ENCODE measurements around the gene TRIM13. TPM values are rescaled to one million over a fixed set of nuclear protein-coding genes. Genes with fewer than 3 reads are reported as not detected.

The TRIM13 gene
- polyA plus RNA-seq, 3 donors: 5.8 to 14.1 (median 6.1) TPM

DNA sequence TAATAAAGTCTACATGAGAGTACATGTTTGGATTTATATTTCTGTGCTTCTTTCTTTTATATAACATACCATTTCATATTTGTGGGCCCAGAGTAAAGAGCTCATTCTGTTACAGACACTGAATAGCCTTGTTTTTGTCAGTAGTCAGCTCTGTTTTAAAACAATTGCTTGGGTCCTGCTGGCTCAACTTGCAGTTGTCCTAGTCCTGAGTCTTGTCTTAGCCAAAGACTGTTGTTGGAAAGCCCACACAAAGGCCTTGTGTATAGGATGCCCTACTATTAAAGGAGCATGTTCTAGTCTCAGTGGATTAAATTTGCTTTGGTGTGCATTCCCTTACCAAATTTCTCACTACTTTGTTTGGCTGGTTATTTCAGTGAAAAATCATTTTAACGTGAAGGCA is 14.6 kb downstream of the TRIM13 start:
- Histone ChIP-seq H4K20me1 (ENCODE audit: insufficient read depth, low read length) (peaks cover 78% of the 10 kb centered on the region), H3K36me3 (replicated peaks in 1 of 2; ENCODE audit: control insufficient read depth in 1 of 2, insufficient read depth in 2 of 2, low read length in 2 of 2) (peaks cover 35 to 83% of the 10 kb centered on the region in 2 donors), H3K4me1 (ENCODE audit: control insufficient read depth in 1 of 2, insufficient read depth in 2 of 2, low read length in 2 of 2) (no peaks in the 10 kb centered on the region), H3K4me2 (replicated peaks; ENCODE audit: extremely low read depth, low read length, poor library complexity, severe bottlenecking) (no peak overlapping the region), H3K79me2 (ENCODE audit: insufficient read depth, low read length) (peaks cover 73% of the 10 kb centered on the region), H3K4me3 (replicated peaks in 1 of 3; ENCODE audit: low read depth in 2 of 3, low read length in 3 of 3) (no peak overlapping the region), H3K9me3 (replicated peaks in 1 of 2; ENCODE audit: control insufficient read depth in 1 of 2, insufficient read depth in 1 of 2, low read length in 2 of 2) (no peaks in the 10 kb centered on the region), H3K27me3 (ENCODE audit: control insufficient read depth in 2 of 2, insufficient read depth in 2 of 2, low read length in 2 of 2) (no peaks in the 10 kb centered on the region), H3K27ac (ENCODE audit: low read depth in 1 of 2, low read length in 2 of 2) (peak overlapping the region in 1 of 2 donors; percentile 43), H3K9ac (ENCODE audit: insufficient read depth, low read length, poor library complexity, severe bottlenecking) (no peak overlapping the region), H2AFZ (ENCODE audit: insufficient read depth, low read depth, low read length, poor library complexity, severe bottlenecking) (no peak overlapping the region)
- Mint-ChIP-seq H3K27me3 (ENCODE audit: low read depth in 3 of 3) (no peaks in the 10 kb centered on the region), H3K4me3 (no peak overlapping the region), H3K9me3 (peaks cover 0 to 2% (median 0%) of the 10 kb centered on the region in 7 donors), H3K36me3 (peaks cover 48 to 69% of the 10 kb centered on the region in 2 donors), H3K27ac (peak overlapping the region in 1 of 7 donors; percentile 13), H3K4me1 (peaks cover under 1% of the 10 kb centered on the region)
- TF ChIP-seq, protein P1, sequence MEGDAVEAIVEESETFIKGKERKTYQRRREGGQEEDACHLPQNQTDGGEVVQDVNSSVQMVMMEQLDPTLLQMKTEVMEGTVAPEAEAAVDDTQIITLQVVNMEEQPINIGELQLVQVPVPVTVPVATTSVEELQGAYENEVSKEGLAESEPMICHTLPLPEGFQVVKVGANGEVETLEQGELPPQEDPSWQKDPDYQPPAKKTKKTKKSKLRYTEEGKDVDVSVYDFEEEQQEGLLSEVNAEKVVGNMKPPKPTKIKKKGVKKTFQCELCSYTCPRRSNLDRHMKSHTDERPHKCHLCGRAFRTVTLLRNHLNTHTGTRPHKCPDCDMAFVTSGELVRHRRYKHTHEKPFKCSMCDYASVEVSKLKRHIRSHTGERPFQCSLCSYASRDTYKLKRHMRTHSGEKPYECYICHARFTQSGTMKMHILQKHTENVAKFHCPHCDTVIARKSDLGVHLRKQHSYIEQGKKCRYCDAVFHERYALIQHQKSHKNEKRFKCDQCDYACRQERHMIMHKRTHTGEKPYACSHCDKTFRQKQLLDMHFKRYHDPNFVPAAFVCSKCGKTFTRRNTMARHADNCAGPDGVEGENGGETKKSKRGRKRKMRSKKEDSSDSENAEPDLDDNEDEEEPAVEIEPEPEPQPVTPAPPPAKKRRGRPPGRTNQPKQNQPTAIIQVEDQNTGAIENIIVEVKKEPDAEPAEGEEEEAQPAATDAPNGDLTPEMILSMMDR (IDR thresholded peaks at IDR 0.05): no peak
- intact Hi-C loops (cut with micrococcal nuclease): no loop called here
- WGBS (ENCODE audit: insufficient coverage): no CpG with 5 or more reads among the region's 1 CpG
- DNase-seq: no peak

DNA sequence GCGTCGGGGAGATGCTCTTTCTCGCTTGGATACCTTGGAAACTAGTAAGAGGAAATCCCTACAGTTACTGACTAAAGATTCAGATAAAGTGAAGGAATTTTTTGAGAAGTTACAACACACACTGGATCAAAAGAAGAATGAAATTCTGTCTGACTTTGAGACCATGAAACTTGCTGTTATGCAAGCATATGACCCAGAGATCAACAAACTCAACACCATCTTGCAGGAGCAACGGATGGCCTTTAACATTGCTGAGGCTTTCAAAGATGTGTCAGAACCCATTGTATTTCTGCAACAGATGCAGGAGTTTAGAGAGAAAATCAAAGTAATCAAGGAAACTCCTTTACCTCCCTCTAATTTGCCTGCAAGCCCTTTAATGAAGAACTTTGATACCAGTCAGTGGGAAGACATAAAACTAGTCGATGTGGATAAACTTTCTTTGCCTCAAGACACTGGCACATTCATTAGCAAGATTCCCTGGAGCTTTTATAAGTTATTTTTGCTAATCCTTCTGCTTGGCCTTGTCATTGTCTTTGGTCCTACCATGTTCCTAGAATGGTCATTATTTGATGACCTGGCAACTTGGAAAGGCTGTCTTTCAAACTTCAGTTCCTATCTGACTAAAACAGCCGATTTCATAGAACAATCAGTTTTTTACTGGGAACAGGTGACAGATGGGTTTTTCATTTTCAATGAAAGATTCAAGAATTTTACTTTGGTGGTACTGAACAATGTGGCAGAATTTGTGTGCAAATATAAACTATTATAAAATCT is 15.7 kb downstream of the TRIM13 start:
- Histone ChIP-seq H3K4me1 (ENCODE audit: control insufficient read depth in 1 of 2, insufficient read depth in 2 of 2, low read length in 2 of 2) (no peaks in the 10 kb centered on the region), H3K4me3 (replicated peaks in 1 of 3; ENCODE audit: low read depth in 2 of 3, low read length in 3 of 3) (no peak overlapping the region), H3K4me2 (replicated peaks; ENCODE audit: extremely low read depth, low read length, poor library complexity, severe bottlenecking) (no peak overlapping the region), H3K27ac (ENCODE audit: low read depth in 1 of 2, low read length in 2 of 2) (peak overlapping the region in 1 of 2 donors; percentile 43), H3K36me3 (replicated peaks in 1 of 2; ENCODE audit: control insufficient read depth in 1 of 2, insufficient read depth in 2 of 2, low read length in 2 of 2) (peaks cover 34 to 94% of the 10 kb centered on the region in 2 donors), H3K9ac (ENCODE audit: insufficient read depth, low read length, poor library complexity, severe bottlenecking) (no peak overlapping the region), H4K20me1 (ENCODE audit: insufficient read depth, low read length) (peaks cover 79% of the 10 kb centered on the region), H3K9me3 (replicated peaks in 1 of 2; ENCODE audit: control insufficient read depth in 1 of 2, insufficient read depth in 1 of 2, low read length in 2 of 2) (no peaks in the 10 kb centered on the region), H3K27me3 (ENCODE audit: control insufficient read depth in 2 of 2, insufficient read depth in 2 of 2, low read length in 2 of 2) (no peaks in the 10 kb centered on the region), H3K79me2 (ENCODE audit: insufficient read depth, low read length) (peaks cover 61% of the 10 kb centered on the region), H2AFZ (ENCODE audit: insufficient read depth, low read depth, low read length, poor library complexity, severe bottlenecking) (no peak overlapping the region)
- intact Hi-C loops (cut with micrococcal nuclease): no loop called here
- no CpG with 5 or more reads among the region's 6 CpGs for WGBS (ENCODE audit: insufficient coverage)
- Mint-ChIP-seq H3K36me3 (peaks cover 47 to 75% of the 10 kb centered on the region in 2 donors), H3K4me3 (no peak overlapping the region), H3K27me3 (ENCODE audit: low read depth in 3 of 3) (no peaks in the 10 kb centered on the region), H3K4me1 (no peaks in the 10 kb centered on the region), H3K27ac (peak overlapping the region in 3 of 7 donors; percentile 25 to 55 (median 34)), H3K9me3 (peaks cover 0 to 2% (median 0%) of the 10 kb centered on the region in 7 donors)
- DNase-seq: no peak
- TF ChIP-seq, protein P1 (IDR thresholded peaks at IDR 0.05): no peak

All from CD14-positive monocyte (primary cell).